Psoas muscle (tissue), 8 donors: ENCODE results near the gene MRPL44. TPM values are rescaled to one million over a fixed set of nuclear protein-coding genes. Genes with fewer than 3 reads are reported as not detected.

Experiments
- ATAC-seq, 4 donors: fragments of 200-7000 bp; cut with Tn5 transposase; one replicate each; pipeline ENCODE4 v1.9.1; 2020; ENCODE audit warnings: moderate library complexity in 3 of 4, mild to moderate bottlenecking in 2 of 4
- DNase-seq, 2 donors: peaks; one replicate each; pipeline ENCODE4 v3.0.0-alpha.2; 2020
- H3K27ac ChIP-seq: fragments of 200-600 bp; one replicate; pipeline ENCODE4 v1.8.0; 2022
- H3K27me3 ChIP-seq, 3 donors: fragments of 200-600 bp in 1 of 3; one replicate each; pipeline versions ENCODE4 v1.6.1 to v1.8.0; 2013 to 2022; ENCODE audit warnings: low read length in 2 of 3, mild to moderate bottlenecking in 2 of 3, moderate library complexity in 1 of 3; ENCODE audit not compliant: insufficient read depth in 3 of 3
- H3K36me3 ChIP-seq, 2 donors: fragments of 200-600 bp in 1 of 2; one replicate each; pipeline versions ENCODE4 v1.6.1 to v1.8.0; 2013 to 2022; ENCODE audit warnings: low read depth in 1 of 2, mild to moderate bottlenecking in 1 of 2, moderate library complexity in 1 of 2; ENCODE audit not compliant: insufficient read depth in 1 of 2
- H3K4me1 ChIP-seq: fragments of 200-600 bp; one replicate; pipeline ENCODE4 v1.8.0; 2022
- H3K4me3 ChIP-seq: fragments of 200-600 bp; one replicate; pipeline ENCODE4 v1.8.0; 2022; ENCODE audit warnings: mild to moderate bottlenecking
- H3K9me3 ChIP-seq: fragments of 200-600 bp; one replicate; pipeline ENCODE4 v1.8.0; 2022
- WGBS, 3 donors: extraction: QIAGEN DNeasy Blood & Tissue Kit; methylation state at CpG; one replicate each; pipeline versions ENCODE4 v1.1.6 to v1.1.7; 2013; 5-methylcytosine and 5-hydroxymethylcytosine counted together
- intact Hi-C, 2 donors: fragments of 100-400 bp; cut with DNase I; formaldehyde crosslinking; loops; one replicate each; pipeline versions ENCODE4 v1.11.0 to v1.14.2; 2022
- polyA plus RNA-seq, 3 donors: library from polyadenylated mRNA; stranded (reverse); fragments of 200-250 nt; gene quantifications; one replicate each; pipeline ENCODE4 v1.2.3, GENCODE V29; 2013
- total RNA-seq, 4 donors: library from RNA; stranded (reverse); fragmentation: NEBNext Ultra II Directional in 2 of 4; extraction: Animal tissue kit (Norgen Biotek cat#: 25700) in 2 of 4; gene quantifications; one replicate each; pipeline versions ENCODE4 v1.2.1 to v1.2.4, GENCODE V29; 2021 to 2023
- TF ChIP-seq, protein P1 (sequence below): fragments of 200-600 bp; IDR thresholded peaks from one replicate; pipeline ENCODE4 v1.8.0; 2022; ENCODE audit warnings: antibody characterized with exemption
- donor health status: healthy with polysubstance abuse.
- donor health status: DM: no; HTN: no; CAD: no; lungs with moderate emphysema.
- donor health status: Bipolar disorder and iron deficiency.
- donor health status: healthy.
- donor health status: DM: yes; HTN: yes; CAD: no.
- donor health status: DM: no; HTN: no; CAD: no.
- donor health status: DM: no; HTN: no; CAD: no.
- donor health status: DM: yes; HTN: yes; CAD: no.

Gene MRPL44
- total and polyA plus RNA-seq, 7 donors: 26.3 to 48.4 (median 28.3) TPM

DNA sequence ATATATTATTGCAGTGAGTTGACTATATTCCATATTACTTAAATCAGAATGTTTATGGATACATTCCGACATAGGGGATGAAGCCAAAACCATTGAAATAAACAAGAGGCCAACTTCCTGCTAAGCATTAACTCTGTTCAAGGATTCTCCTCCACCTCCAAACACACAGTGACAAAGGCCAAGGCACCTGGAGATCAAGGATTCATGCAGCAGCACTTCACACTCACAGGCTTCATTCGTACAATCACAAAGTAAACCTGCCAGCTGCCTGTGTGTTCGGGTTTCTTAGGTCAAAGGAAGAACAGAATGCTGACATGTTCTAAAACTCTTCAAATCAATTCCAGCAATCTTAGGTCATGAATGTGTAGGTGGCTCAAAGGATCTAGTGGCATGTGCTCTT lies 35.0 kb upstream of the MRPL44 start:
- H3K4me3 ChIP-seq: no peak overlapping the region
- peaks cover 23% of the 10 kb centered on the region for H3K4me1 ChIP-seq
- H3K27me3 ChIP-seq: no peaks in the 10 kb centered on the region
- no peaks in the 10 kb centered on the region for H3K9me3 ChIP-seq
- ATAC-seq (peak in 2 of 4 donors; percentile 14 to 30), DNase-seq (no peak)
- intact Hi-C loops: no loop called here
- TF ChIP-seq, protein P1, sequence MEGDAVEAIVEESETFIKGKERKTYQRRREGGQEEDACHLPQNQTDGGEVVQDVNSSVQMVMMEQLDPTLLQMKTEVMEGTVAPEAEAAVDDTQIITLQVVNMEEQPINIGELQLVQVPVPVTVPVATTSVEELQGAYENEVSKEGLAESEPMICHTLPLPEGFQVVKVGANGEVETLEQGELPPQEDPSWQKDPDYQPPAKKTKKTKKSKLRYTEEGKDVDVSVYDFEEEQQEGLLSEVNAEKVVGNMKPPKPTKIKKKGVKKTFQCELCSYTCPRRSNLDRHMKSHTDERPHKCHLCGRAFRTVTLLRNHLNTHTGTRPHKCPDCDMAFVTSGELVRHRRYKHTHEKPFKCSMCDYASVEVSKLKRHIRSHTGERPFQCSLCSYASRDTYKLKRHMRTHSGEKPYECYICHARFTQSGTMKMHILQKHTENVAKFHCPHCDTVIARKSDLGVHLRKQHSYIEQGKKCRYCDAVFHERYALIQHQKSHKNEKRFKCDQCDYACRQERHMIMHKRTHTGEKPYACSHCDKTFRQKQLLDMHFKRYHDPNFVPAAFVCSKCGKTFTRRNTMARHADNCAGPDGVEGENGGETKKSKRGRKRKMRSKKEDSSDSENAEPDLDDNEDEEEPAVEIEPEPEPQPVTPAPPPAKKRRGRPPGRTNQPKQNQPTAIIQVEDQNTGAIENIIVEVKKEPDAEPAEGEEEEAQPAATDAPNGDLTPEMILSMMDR: no peak
- WGBS, 3 donors: 55 to 68% (median 58%) methylated on average over 3 of the region's 3 CpGs
- peaks cover 0 to 6% of the 10 kb centered on the region in 2 donors for H3K36me3 ChIP-seq
- H3K27ac ChIP-seq: no peak overlapping the region

DNA sequence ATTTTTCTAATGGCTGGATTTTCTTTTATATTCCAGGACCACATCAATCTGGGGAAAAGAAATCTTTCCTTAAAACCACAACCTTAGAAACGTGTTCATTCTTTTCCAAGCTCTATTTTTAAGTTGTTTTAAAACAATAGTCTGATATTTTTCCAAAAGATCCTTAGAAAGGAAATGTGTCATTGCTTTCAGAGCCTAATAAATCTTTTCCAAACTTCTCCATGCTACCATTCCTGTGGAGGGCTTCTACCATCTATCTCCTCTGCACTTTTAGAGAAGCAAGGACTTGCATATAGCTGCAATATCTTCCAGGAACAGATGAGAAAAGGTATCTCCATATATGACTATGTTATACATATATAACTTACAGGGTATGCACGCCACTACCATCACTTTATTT lies 33.3 kb upstream of the MRPL44 start:
- peaks cover 23% of the 10 kb centered on the region for H3K4me1 ChIP-seq
- TF ChIP-seq, protein P1: no peak
- intact Hi-C loops: no loop called here

DNA sequence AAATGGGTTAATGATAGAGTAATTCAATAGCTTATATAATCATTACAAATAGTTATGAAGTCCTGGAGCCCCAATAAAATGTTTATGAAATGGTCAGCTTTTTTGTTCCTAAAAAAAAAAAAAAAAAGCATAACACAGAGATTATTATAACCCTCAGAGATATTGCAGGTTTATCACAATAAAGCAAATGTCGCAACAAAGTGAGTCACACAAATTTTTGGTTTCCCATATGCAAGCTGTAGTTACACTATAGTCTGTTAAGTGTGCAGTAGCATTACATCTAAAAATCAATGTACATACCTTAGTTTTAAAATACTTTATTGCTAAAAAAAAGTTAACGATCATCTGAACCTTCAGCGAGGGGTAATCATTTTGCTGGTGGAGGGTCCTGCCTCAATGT lies 32.2 kb upstream of the MRPL44 start:
- Histone ChIP-seq H3K36me3 (no peaks in the 10 kb centered on the region), H3K27ac (no peak overlapping the region), H3K27me3 (no peaks in the 10 kb centered on the region), H3K4me3 (no peak overlapping the region), H3K9me3 (no peaks in the 10 kb centered on the region), H3K4me1 (peaks cover 20% of the 10 kb centered on the region)
- 98 to 99% (median 98%) methylated on average over 3 of the region's 3 CpGs for WGBS, 3 donors
- intact Hi-C loops: no loop called here
- no peak for ATAC-seq
- DNase-seq: no peak
- TF ChIP-seq, protein P1: no peak

More for the DNA sequence above, 33.3 kb upstream of the MRPL44 start:
- no peak for ATAC-seq
- Histone ChIP-seq H3K27me3 (no peaks in the 10 kb centered on the region), H3K27ac (no peak overlapping the region), H3K9me3 (no peaks in the 10 kb centered on the region), H3K36me3 (no peaks in the 10 kb centered on the region), H3K4me3 (no peak overlapping the region)
- DNase-seq: no peak
- WGBS, 3 donors: 70 to 83% (median 79%) methylated on average over 2 of the region's 2 CpGs

DNA sequence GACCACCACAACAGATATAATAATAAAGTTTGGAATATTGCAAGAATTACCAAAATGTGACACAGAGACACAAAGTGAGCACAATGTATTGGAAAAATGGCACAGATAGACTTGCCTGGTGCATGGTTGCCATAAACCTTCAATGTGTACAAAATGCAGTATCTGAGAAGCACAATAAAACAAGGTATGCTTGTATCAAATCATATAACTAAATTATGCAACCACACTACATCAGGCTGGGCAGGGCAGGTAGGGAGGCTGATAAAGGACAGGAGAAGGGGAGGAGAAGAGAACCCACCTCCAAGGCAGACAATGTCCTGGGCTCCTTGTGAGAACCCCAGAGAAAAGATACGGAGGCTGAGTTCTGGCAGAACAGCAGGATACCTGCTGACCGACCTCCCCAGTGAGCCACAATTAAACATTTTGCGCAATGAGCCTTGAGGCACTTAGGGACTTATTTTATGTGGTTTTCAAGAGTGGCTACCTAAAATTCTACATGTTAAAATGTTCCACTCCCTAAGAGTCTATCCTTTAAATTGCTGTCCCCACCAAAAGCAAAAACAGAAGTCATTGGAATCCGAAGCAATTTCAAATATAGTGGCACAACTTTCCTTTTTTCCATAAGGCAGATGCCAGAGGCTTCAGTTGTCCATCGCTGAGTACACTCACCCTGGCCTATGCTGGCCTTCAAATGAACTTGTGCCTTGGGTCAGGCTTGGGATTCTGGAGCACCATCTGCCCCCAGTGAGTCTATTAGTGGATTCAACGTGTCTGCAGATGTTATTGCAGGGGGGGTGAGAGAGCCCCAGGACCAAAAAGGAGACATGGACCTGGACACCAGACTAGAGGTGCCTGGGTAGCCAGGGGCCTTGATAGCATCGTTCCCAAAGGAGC lies 28.9 kb upstream of the MRPL44 start:
- Histone ChIP-seq H3K4me1 (peaks cover 33% of the 10 kb centered on the region), H3K9me3 (no peaks in the 10 kb centered on the region), H3K27me3 (no peaks in the 10 kb centered on the region), H3K27ac (no peak overlapping the region), H3K36me3 (no peaks in the 10 kb centered on the region), H3K4me3 (no peak overlapping the region)
- TF ChIP-seq, protein P1: no peak
- DNase-seq: no peak
- intact Hi-C loops: no loop called here
- no peak for ATAC-seq
- 70 to 81% (median 77%) methylated on average over 7 of the region's 7 CpGs for WGBS, 3 donors
